ENCODE data around the gene STX1A.
"Not testable (repeated sequence)": the region's sequence is repeated elsewhere in the genome, so short reads cannot be mapped to it uniquely, and the experiment has no call there.

Gene STX1A

DNA sequence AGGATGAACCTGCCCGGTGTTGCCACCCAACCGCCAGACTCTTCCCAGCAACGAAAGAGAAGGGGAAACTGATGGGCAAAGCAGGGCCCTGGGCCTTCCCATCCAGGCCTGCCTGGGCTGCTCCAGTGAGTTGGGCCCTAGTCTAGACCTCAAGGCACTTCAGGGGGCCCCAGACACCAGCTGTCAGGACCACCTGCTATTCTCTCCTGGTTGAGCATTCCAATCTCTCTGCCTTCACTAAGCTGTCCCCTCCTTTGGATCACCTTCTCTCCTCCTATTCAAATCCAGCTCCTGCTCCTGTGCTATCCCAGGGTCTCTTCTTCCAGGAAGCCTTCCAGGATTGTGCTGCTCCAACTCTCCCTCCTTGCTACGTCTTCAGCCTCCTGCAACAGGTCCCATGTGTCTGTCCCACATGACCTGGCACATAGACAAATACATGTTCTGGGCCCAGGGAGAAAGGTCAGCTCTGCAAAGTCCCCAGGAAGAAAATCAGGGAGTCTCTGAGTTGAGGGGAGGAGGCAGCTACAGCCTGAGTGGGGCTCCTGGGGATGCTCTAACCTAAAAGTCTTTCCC, 3.1 kb downstream of the STX1A start:
- H3K27ac ChIP-seq, result no peak overlapping the region
- TF ChIP-seq, protein P1, sequence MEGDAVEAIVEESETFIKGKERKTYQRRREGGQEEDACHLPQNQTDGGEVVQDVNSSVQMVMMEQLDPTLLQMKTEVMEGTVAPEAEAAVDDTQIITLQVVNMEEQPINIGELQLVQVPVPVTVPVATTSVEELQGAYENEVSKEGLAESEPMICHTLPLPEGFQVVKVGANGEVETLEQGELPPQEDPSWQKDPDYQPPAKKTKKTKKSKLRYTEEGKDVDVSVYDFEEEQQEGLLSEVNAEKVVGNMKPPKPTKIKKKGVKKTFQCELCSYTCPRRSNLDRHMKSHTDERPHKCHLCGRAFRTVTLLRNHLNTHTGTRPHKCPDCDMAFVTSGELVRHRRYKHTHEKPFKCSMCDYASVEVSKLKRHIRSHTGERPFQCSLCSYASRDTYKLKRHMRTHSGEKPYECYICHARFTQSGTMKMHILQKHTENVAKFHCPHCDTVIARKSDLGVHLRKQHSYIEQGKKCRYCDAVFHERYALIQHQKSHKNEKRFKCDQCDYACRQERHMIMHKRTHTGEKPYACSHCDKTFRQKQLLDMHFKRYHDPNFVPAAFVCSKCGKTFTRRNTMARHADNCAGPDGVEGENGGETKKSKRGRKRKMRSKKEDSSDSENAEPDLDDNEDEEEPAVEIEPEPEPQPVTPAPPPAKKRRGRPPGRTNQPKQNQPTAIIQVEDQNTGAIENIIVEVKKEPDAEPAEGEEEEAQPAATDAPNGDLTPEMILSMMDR (conservative IDR thresholded peaks at IDR 0.05), result no peak

DNA sequence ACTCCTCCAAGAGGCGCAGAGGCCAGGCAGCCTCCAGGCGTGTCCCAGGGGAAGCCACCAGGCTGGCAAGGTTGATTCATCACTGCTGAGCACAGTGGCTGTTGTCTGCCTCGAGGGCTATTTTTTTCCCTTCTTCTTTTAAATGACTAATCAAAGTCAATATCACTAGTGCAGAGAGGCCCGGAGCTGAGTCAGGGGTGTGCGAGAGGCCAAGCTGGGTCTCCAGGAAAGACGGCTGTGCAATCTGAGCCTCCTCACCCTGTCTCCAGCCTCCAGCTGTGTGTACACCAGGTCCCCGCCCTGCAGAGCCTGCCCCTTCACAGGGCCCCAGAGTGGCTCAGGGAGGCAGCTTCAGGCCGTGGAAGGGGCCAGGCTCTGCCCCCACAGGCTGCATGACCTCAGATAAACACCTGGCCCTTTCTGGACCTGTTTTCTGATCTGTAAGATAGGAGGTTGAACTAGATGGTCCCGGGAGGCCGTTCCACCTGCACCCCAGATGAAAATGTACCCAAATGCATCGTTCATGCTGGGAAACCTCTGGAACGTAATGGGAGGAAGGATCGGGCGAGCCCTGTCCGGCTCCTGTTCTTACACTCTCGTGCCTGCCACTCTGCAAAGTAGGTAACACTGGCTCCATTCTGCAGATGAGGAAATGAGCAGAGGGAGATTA, 3.7 kb downstream of the STX1A start:
- TF ChIP-seq, protein P1 (conservative IDR thresholded peaks at IDR 0.05), result no peak
- H3K27ac ChIP-seq, result no peak overlapping the region

DNA sequence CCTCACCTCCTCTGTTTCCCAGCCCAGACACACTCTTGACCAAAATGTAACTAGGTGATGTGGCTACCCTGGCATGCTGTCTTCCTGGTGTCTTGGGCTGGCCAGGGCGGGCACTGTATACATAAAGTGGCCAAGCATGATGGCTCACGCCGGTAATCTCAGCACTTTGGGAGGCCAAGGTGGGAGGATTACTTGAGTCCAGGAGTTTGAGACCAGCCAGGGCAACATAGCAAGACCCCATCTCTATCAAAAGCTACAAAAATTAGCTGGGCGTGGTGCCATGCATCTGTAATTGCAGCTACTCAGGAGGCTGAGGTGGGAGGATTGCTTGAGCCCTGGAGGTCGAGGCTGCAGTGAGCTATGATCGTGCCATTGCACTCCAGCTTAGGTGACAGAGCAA, 6.2 kb downstream of the STX1A start:
- H3K27ac ChIP-seq, result not testable (repeated sequence)

DNA sequence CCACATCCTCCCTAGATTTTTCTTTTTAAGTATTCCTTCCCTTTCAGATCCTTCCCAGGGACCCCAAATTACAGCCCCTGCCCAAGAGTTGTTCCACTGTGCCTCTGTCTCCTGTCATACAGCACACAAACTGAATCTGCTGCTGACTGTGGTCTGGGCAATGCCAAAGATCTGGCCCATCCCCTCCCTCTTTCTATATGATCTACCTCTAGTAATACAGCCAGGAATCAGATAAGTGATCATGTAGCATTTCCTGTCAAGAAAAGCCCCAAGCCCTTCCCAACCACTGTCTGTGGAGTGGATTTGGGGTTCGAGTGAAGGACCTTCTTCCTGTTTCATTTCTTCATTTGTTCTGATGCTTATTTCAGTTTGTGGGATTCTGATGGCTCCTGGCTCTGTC, 6.7 kb downstream of the STX1A start:
- TF ChIP-seq, protein P1 (conservative IDR thresholded peaks at IDR 0.05), result no peak
- H3K27ac ChIP-seq, result no peak overlapping the region

DNA sequence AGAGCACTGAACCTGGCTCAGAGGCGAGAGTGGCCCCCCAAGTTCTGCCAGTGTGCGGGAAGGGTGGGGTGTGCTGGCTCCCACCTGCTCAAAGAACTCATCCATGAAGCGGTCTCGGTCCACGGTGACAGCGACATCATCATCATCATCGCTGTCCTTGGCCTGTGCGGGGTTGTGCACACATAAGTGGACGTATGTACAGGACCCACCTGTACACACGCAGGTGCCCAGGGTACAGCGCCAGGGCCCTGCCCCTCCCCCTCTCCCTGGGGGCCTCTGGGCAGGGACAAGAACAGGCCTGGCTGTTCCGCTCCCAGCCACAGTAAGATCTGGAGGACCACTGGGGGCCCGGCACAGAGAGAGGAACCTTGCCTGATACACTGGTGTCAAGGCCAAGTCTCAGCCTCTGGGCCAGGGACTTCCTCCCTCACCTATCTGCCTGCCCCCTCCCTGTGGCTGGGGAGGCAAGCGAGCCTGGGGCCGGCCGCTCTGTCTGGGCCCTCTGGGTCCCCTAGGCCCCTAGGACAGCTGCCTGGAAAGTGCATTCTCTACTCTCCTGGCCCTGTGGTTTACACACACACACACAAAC, 10.4 kb downstream of the STX1A start:
- H3K27ac ChIP-seq, result no peak overlapping the region
- TF ChIP-seq, protein P1 (conservative IDR thresholded peaks at IDR 0.05), result no peak

- TF ChIP-seq, protein P1 (conservative IDR thresholded peaks at IDR 0.05), result no peak
- H3K27ac ChIP-seq, result no peak overlapping the region
These were observed 12.3 kb downstream of the STX1A start for GRCh38 chr7:73707045-73707631.

- TF ChIP-seq, protein P1 (conservative IDR thresholded peaks at IDR 0.05), result no peak
- no peak overlapping the region for H3K27ac ChIP-seq
These were observed 13.1 kb downstream of the STX1A start for GRCh38 chr7:73706126-73707044.
